ENCODE measurements around the gene TNK2.
"Not testable (repeated sequence)": the region's sequence is repeated elsewhere in the genome, so short reads cannot be mapped to it uniquely, and the experiment has no call there.

TNK2 gene

DNA sequence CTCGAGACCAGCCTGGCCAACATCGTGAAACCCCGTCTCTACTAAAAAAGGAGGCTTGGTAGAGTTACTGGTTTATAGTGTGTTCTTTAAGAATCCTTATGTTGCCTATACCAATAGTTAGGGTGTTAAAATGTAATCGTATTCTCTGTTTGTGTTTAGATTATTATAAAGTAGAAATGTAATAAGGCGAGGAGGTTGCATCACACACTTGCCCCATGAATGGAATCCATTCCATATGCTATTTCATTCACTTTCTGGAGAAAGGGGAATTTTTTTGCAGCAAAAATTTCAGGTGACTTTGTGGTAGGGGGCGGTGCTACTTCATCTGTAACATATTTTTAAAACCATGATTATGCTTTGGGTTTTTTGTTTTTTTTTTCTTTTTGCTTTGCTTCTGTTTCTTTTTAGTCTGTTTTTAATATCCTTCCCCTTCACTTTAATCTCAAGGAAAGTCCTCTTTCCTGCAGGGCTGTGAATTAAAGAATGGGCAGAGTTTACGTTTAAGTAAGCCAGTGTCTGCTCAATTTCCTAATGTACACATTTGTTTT is 63.6 kb downstream of the TNK2 start:
- no peak for DNase-seq

DNA sequence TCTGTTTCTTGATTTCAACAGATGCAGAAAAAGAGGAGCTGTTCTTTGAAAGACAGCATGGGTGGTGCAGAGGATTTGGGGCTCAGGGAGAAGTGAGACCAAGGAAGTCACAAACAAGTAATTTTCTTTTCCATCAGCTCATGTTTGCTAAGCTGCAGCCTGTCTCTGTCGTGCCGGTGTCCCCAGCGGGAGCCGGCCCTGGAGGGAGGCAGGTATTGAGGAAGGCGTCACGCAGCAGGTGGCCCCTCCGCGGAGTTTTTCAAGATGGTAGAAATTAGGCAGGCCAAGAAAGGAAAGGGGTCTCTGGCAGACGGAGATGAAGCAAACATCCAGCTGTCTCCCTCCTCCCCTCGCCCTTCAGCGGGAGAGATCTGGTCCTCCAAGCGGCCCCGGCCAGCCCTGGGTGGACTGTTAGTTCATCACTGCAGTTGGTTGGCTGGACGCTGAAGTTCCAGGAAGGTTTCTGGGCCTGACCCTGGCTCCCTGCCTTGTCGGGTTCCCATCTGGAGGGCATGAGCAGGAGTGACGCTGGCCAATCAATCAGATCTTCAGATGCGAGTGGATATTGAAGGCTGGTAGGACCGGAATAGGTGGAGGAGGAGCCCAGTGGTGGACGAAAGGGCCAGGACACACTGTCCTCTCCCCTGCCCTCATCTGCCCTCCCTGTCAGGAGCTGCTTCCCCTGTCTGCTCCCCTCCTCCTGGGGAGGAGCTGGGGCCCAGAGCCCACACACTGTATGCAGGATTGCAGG is 68.9 kb downstream of the TNK2 start:
- DNase-seq = no peak

GRCh38 chr3:195838714-195839113 is 69.6 kb downstream of the TNK2 start:
- no peak for DNase-seq

DNA sequence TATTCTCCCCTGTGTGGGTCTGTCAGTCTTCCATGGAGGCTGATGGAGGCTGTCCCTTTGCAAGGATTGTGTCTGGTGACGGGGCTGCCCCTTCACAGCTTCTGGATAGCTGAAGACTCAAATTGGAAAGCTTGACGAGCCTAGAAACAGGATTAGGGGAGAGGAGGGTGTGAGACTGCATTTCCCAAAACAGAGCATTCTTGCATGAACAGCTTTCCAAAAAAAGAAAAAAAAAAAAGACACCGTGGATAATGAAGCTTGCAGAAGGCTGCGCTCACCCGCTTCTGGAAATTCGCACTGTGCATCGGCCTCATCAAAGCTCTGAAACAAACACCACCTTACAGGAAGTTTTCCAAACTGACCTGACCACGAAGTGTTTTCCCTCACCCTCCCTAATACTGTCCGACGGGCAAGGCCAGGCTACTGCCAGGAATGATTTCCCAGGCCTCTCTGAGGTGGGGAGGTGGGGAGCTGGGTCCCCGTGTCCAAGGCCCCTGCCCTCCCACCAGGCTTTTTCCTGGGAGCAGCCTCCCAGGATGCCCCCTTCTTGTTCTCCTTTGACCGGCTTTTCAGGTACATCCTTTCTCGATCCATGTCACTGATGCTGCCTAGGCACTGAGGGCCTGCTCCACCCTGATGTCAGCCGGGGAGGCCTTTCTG is 71.7 kb downstream of the TNK2 start:
- DNase-seq = no peak

GRCh38 chr3:195835791-195836190 is 72.6 kb downstream of the TNK2 start:
- no peak for DNase-seq

DNA sequence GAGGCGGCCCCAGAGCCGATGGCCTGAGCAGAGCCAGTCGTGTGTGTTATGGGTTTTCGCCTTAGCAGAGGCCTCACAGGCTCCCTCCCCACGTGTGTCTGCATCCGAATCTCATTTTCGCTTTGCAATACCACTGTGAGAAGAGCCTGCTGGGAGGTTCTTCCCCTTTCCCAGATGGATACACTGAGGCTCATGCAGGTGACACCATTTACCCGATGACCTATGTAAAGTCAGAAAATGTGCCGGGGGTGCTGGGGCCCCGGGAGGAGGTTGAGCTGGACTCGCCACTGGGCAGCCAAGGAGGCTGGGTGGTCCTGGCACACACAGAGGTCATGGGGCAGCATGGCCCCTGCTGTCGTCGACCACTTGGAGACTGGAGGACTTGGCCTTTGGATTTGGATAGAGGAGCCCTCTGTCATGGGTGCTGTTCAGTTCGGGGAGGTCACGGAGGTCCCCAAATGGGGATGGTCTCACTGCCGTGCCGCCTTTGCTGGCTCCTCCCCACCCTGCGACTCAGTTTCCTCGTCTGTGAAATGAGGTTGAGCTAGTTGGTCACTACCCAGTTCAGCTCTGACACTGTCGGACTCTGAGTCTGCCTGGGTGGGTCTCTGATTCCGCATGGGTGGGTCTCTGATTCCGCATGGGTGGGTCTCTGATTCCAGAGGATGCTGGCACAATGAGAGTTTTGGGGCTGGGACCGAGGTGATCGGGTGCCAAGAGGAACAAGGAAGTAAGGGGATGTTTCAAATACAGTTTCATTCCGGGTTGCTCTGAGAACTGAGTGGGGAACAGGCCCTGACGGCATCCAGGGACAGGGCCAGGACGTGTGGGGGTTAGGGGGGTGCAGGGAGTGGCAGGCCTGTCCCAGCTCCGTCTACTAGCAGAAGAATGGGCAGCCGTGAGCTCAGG is 73.4 kb downstream of the TNK2 start:
- no peak for DNase-seq

DNA sequence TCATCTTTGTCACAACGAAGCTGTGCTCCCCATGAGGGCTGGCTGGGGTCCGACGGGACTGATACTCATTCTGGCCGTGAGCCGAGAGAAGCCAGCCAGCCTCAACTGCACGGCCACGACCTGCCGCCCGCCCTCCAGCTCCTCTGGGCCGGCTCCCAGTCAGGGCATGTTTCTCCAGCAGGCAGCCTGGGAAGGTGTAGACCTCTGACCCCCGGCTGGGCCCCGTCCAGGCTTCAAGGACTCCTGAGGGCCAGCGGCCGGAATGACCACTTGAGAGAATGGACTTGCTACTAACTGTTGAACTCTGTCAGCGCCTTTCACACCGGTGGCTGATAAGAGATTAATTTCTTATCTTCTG is 78.5 kb downstream of the TNK2 start:
- no peak for DNase-seq

- DNase-seq = no peak
These were observed 79.6 kb downstream of the TNK2 start for GRCh38 chr3:195828762-195829161.

GRCh38 chr3:195825857-195826804 is 82.2 kb downstream of the TNK2 start:
- no peak for DNase-seq

DNA sequence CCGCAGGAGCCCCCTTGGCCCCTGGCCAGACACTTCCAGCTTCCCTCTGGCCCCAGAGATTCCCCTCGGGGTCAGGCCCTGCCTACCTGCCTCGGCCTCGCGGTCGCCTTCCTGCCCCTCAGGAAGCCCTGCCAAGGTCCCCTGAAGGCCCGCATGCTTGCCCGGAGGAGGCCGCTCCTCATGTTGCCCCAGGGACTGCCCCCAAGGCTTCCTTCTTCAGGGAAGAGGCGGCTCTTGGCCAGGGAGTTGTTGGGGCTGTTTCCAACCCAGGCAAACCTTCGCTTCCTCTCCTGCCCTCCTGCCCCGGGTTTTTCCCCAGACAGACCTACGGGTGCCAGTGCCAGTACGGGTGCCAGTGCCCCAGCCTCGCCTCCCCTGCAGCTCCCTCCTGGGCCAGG is 83.2 kb downstream of the TNK2 start:
- no peak for DNase-seq

DNA sequence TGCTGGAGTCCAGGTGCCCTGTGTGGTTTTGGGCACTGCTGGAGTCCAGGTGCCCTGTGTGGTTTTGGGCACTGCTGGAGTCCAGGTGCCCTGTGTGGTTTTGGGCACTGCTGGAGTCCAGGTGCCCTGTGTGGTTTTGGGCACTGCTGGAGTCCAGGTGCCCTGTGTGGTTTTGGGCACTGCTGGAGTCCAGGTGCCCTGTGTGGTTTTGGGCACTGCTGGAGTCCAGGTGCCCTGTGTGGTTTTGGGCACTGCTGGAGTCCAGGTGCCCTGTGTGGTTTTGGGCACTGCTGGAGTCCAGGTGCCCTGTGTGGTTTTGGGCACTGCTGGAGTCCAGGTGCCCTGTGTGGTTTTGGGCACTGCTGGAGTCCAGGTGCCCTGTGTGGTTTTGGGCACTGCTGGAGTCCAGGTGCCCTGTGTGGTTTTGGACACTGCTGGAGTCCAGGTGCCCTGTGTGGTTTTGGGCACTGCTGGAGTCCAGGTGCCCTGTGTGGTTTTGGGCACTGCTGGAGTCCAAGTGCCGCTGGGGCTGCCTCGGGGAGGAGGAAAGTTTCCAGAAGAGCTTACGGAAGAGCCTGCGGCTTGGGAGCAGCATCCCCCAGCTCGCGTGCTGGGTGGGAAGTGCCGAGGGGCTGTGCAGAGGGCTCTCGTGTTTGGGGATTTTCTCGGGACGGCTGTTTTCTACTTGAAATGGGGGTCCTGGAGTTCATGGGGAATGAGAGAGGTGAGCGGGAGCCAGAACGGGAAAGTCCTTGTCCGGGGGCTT is 83.7 kb downstream of the TNK2 start:
- not testable (repeated sequence) for DNase-seq

DNA sequence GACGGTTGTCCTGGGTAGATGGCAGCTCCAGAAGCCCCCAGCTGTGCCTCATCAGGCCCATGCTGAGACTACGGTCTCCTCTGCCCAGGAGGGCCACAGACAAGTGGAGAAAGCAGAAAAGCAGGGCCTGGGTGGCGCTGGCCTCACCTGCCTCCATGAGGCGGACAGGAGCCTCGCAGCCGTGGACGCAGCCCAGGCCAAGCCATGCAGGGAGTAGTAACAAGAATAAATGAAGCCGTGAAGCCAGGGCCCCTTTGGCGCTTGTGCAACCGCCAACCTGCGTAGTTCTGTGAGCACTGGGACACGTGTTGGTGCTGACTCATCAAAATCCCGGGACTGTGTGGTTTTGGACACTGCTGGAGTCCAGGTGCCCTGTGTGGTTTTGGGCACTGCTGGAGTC is 84.4 kb downstream of the TNK2 start:
- DNase-seq = no peak

DNA sequence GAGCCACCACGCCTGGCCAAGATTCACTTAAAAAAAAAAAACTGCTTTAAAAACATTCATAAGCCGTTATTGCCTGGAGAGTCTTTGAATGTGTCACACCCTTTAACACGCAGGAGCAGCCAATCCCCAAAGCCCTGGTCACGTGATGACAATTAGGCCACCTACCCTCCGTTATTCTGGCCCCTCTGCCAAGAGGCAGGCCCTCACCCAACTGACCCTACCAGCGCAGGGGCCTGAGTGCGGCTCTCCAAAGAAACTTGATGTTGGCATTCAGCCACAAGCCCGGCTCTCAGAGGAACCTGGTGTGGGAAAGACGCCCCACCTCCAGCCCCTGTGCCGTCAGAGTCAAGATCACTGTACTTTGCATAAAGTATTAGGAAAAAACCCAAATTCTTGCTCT is 85.1 kb downstream of the TNK2 start:
- DNase-seq = no peak

- no peak for DNase-seq
These were observed 86.1 kb downstream of the TNK2 start for GRCh38 chr3:195822131-195822696.

- no peak for DNase-seq
These were observed 86.8 kb downstream of the TNK2 start for GRCh38 chr3:195821403-195822130.

DNA sequence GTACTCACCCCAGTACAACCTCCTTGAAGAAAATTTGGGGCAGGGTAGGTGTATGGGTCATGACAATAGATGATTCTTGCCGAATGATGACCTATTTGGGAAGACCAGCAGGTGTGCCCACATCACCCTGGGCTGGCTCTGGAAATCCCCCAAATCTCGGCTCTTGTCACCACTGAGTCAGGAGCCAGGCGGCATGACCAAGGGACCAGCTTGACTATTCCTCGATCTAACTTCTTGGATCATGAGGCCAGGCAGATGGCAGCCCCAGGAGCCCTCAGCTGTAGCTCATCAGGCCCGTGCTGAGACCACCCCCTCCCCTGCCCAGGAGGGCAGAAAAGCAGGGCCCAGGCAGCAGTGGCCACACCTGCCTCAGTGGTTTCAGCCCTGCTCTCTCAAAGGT is 87.5 kb downstream of the TNK2 start:
- DNase-seq = no peak

DNA sequence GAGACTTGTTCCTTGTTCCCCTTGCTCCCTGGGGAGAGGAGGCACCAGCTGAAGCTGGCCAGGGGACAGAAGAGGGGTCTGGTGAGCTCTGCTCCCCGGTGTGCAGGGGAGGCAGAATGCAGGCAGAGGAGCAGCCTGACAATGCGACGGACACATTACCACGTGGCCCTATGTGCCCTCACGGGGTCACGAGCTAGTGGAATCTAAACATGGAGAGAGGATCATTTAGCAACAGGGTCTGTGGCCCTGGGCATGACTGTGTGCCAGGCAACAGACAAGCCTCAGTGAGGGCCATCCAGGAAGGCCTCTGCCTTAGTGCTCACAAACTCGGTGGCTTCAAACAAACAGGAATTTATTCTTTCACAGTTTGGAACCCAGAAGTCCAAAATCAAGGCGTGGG is 88.2 kb downstream of the TNK2 start:
- no peak for DNase-seq

DNA sequence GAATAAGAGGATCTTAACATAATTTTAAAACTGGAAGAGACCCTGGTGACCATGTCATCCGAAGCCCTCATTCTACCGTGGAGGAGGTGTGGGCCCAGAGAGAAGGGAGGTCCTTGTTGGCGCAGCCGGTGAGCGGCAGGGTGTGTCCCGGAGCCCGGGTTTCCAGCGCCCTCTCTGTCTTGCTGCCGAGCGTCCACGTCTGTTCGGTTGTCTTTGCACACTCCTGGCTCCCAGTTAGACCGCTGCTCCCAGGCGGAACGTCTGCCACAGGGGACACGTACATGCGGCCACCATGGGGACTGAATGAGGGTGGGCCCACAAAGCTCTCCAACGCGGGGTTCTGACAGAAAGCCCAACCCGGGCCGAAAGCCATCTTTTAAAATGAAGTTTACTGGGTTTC is 90.0 kb downstream of the TNK2 start:
- no peak for DNase-seq

DNA sequence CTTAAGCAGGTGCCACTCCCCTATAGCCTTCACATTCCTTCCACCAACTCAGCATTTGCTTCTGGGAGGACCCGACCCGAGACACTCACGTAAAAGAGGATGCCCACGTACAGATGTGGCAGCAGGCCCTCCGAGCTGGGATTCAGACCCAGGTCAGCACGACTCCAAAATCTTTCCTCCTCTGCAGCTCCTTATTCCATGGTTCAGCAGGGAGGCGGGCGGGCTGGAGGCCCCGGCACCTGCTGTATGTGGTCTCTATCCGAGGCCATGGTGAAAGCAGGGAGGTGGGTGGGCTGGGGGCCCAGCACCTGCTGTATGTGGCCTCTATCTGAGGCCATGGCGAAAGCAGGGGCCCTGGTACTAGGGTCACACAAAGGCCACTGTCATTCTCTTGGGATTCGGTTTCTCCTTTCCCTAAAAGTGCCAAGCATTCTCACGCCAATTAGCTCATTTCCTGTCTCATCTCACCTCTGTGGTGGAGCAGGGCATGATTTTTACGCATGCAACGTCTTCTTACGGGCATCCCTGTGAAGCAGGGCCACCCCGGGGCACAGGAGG is 90.7 kb downstream of the TNK2 start:
- no peak for DNase-seq

DNA sequence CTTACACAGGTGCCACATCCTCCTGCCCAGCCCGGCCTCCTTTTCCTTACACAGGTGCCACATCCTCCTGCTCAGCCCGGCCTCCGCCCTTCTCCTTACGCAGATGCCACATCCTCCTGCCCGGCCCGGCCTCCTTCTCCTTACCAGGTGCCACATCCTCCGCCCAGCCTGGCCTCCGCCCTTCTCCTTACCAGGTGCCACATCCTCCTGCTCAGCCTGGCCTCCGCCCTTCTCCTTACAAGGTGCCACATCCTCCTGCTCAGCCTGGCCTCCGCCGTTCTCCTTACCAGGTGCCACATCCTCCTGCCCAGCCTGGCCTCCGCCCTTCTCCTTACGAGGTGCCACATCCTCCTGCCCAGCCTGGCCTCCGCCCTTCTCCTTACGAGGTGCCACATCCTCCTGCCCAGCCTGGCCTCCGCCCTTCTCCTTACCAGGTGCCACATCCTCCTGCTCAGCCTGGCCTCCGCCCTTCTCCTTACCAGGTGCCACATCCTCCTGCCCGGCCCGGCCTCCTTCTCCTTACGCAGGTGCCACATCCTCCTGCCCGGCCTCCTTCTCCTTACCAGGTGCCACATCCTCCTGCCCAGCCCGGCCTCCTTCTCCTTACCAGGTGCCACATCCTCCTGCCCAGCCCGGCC is 92.0 kb downstream of the TNK2 start:
- not testable (repeated sequence) for DNase-seq

All from activated CD8-positive, alpha-beta memory T cell treated with anti-CD3 and anti-CD28 coated beads, Interleukin-2, amount 50 U/mL, for 4 hours (primary cell).